NCI-H1930 (cell line): Measurements from ENCODE around the gene FCHO1.
A peak's percentile ranks its signal among the peaks of the same experiment; 100 is the strongest.
"Not testable (repeated sequence)": the region's sequence is repeated elsewhere in the genome, so short reads cannot be mapped to it uniquely, and the experiment has no call there.

ENCODE experiments used
- DNase-seq, 2 experiments: peaks; one replicate each; lab custom pipeline; 2025; lab: John Stamatoyannopoulos, UW

Gene FCHO1

DNA sequence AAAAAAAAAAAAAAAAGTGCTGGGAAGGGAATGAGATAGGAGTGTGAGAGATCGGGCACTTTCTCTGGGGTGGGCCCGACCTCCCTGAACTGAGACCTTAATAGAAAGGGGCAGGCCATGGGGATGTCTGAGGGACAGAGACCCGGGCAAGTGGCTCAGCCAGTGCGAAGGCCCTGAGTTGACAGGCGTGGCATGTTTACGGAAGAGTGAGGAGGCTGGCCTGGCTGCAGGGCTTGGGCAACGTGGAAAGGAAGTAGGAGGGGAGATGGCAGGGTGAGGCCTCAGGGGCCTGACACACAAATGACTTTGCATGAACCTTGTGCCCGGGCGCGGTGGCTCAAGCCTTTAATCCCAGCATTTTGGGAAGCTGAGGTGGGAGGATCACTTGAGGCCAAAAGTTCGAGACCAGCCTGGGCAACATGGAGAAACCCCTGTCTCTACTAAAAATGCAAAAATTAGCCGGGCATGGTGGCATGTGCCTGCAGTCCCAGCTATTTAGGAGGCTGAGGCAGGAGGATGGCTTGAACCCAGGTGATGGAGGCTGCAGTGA is 13.9 kb downstream of the FCHO1 start:
- no peak for DNase-seq

DNA sequence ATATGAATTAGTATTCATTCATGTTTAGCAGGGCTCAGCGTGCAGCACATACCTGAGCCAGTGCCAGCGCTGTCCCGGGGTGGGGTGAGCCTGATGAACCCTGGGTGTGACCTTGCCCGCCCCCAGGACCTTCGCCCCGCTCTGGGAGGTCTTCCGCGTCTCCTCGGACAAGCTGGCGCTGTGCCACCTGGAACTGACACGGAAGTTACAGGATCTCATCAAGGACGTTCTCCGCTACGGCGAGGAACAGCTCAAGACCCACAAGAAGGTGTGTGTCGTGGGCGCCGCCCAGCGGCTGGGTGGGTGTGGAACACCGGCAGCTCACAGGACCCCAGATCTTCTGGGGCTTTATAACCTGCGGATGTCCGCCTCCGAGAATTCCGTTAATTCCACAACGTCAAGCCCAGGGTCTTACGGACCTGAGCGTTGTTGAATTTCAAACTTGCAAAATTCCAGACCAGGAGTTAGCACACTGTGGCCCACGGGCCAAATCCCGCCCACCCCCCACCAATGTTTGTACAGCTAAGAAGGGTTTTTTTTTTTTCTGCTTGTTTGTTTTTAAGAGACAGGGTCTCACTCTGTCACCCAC is 15.4 kb downstream of the FCHO1 start:
- DNase-seq, result no peak

DNA sequence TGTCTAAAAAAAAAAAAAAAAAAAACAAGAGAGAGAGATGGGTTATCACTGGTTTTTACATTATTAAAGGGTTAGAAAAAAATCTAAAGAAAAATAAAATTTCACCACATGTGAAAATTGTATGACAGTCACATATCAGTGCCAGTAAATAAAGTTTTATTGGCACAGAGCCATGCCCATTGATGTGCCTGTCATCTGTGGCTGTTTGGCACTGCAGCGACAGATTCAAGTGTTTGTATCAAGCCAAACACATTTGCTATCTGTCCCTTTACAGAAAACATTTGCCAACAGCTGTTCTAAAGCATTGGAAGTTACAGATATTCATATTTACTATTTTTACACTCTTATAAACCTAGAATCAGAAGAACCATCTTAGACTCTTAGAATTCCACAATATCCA is 16.3 kb downstream of the FCHO1 start:
- DNase-seq, result no peak

DNA sequence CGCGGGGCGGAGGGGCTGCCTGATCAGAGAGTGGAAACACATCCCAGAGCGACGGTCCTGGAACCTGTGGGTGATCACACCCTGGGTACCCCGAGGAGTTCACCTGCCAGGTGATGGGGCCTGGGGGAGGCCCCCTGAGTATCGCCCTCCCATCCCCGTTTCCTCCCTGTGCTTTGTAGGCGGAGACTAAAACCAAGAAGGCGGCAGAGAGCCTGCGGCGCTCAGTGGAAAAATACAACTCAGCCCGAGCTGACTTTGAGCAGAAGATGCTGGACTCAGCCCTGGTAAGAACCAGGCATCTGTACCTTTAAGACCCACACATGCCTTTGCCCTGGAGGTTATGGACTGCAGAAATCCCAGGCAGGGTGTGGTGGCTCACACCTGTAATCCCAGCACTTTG is 19.3 kb downstream of the FCHO1 start:
- no peak for DNase-seq

DNA sequence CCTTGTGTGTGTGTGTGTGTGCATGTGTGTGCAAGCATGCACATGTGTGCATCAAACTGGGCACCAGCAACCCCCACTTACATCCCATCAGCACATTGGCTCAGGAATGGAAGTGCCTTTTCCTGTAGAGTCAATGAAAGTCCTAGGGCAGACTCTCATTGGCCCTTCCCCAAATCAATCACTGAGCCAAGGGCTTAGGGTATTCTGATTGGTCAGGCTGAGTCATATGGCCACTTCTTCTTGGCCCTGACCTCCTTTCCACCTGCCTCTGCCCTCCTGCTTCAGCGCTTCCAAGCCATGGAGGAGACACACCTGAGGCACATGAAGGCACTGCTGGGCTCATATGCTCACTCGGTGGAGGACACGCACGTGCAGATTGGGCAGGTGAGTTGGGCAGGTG is 20.9 kb downstream of the FCHO1 start:
- no peak for DNase-seq

DNA sequence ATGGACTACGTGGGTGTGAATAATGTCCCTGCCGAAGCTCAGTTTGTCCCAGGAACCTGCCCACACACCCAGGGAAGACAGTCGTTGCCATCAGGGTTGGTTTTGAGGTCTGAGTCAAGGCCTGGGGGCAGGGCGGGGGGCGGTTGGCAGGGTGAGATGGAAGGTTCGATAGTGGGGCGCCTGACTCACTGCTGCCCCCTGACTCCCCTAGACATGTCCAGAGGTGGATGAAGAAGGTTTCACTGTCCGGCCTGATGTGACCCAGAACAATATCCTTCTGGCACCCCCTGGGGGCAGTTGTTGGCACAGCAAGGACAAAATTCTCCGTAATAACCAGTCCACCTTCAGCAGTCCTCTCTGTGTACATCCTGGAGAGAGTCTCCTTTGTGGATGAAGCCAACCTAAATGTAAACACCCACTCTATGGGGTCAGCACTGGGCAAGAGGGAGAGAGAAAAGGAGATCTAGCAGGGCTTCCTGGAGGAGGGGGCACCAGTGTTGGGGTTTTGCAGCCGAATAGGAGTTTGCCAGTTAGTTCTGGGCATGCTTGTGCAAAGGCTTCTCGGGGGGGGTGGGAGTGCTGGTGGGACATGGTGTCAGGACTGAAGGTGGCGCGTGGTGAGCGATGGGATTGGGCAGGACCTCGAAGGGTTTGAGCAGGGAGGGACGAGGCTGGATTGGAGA is 24.1 kb downstream of the FCHO1 start:
- DNase-seq, result no peak

DNA sequence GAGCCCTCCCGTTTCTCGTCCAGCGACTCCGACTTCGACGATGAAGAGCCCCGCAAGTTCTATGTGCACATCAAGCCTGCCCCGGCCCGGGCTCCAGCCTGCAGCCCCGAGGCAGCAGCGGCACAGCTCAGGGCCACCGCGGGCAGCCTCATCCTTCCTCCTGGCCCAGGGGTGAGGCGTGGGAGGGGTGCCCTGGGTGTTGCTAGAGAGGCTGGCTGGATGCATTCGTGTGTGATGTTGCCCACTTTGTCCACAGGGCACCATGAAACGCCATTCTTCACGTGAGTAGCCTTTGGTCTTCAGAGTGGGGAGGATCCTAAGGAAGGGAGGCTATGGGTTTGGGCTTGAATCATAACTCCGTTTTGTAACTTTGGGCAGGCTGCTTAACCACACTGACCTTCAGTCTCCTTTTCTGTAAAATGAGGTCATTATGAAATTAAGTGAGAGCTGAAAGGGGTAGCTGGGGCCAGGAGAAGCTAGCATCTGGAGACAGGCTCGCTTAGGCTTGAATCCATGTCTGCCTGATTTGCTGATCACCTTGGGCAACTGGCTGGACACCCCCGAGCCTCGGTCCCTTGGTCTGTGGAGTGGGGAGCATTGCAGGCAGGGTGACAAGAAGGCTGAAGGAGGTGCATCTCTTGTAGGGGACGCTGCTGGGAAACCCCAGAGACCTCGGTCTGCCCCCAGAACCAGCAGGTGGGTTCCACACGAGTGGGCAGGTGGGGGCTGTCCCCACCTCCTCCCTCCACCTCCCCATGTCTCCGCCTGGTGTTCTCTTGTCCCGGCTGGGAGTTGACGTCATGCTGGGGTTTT is 24.9 kb downstream of the FCHO1 start:
- DNase-seq, result no peak

DNA sequence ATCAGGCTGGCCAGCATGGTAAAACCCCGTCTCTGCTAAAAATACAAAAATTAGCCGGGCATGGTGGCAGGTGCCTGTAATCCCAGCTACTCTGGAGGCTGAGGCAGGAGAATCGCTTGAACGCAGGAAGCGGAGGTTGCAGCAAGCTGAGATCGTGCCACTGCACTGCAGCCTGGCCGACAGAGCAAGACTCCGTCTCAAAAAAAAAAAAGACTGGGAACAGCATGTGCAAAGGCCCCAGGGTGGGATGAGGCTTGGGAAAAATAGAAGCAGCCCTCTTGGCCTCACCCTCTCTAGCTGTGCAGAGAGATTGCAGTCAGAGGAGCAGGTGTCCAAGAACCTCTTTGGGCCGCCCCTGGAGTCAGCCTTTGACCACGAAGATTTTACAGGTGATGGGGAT is 26.6 kb downstream of the FCHO1 start:
- DNase-seq, result not testable (repeated sequence)

DNA sequence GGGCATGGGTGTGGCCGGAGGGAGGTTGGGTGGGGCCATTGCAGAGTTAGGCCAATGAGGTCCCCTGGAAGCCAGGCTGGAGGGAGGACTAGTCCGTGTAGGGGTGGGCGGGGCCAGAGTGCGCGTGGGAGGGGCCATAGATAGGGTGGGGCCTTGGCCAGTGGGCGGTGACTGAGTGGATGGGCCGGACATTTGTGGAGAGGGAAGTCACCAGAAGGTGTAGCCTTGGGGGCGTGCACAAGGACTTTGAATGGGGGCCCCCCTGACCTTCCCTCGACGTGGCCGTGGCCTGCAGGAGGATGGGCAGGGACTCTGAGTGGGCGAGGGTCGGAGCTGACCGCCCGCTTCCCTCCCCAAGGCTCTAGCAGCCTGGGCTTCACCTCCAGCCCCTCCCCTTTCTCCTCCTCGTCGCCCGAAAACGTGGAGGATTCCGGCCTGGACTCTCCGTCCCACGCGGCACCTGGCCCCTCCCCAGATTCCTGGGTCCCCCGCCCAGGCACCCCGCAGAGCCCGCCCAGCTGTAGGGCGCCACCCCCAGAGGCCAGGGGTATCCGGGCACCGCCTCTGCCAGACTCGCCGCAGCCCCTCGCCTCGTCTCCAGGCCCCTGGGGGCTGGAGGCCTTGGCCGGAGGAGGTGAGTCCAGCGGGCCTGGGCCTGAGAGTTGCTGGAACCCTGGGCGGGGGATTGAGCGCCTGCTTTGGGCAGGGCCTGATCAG is 27.1 kb downstream of the FCHO1 start:
- DNase-seq, result no peak

DNA sequence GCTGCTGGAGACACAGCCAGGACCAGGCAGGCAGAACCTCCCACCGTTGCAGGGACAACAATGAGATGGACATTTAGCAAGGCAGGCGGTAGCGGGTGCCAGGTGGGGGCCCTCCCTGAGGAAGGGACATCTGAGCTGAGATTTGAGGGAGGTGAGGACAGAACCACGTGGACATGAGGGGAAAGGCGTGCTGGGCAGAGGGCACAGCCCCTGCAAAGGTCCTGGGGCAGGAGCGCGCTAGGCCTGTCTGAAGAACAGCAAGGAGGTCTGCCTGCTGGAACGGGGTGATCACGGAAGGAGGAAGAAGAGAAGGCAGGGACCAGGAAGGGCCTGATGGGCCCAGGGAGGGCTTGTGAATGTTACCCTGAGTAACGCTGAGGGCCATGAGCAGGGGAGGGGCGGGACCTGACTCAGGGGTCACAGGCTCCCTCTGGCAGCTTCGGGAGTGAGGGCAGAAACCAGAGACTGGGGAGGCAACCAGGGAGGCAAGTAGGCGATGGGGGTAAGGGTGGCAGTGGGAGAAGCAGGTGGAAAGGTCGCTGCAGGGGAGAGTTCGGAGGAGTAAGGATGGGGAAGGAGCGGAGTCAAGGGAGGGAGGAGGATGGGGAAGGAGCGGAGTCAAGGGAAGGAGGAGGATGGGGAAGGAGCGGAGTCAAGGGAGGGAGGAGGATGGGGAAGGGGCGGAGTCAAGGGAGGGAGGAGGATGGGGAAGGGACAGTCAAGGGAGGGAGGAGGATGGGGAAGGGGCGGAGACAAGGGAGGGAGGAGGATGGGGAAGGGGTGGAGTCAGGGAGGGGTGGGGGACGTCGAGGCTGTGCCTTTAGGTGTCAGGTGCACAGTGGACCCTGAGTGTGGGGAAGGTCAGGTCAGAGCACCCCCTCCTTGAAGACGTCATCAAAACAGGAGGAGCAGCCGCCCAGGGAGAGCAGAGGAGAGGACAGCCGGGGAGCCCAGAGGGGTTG is 28.0 kb downstream of the FCHO1 start:
- peak in 1 of 2 experiments; percentile 11 for DNase-seq

DNA sequence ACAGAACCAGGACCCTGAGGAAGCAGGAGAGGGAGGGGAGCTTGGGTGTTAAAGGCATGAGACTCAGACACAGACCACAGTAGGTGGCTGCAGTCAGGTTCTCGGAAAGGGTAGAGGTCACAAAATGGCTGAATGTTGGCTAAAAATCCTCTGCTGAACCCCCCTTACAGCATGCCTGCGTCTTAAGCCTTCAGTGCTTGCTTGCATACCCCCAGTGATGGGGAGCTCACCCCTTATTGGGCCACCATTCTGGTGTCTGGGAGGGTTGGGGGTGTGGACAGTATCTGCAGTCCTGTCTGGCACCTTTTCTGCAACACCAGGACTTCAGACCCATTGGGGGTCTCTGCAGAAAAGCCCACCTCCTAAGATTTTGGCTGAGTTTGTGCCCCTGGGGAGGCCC is 29.5 kb downstream of the FCHO1 start:
- no peak for DNase-seq

DNA sequence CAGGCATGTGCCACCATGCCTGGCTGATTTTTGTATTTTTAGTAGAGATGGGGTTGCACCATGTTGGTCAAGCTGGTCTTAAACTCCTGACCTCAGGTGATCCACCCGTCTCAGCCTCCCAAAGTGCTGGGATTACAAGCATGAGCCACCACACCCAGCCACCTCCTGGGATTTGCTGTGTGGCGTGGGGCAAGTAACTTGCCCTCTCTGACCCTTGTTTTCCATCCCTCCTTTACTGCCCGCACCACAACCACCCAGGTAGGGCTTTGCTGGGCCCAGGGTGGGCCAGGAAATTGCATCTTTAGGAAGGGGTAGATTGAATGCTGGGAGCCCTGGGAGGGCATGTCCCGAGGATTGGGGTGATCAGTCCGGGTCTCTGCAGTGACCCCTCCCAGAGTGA is 32.4 kb downstream of the FCHO1 start:
- DNase-seq, result not testable (repeated sequence)

DNA sequence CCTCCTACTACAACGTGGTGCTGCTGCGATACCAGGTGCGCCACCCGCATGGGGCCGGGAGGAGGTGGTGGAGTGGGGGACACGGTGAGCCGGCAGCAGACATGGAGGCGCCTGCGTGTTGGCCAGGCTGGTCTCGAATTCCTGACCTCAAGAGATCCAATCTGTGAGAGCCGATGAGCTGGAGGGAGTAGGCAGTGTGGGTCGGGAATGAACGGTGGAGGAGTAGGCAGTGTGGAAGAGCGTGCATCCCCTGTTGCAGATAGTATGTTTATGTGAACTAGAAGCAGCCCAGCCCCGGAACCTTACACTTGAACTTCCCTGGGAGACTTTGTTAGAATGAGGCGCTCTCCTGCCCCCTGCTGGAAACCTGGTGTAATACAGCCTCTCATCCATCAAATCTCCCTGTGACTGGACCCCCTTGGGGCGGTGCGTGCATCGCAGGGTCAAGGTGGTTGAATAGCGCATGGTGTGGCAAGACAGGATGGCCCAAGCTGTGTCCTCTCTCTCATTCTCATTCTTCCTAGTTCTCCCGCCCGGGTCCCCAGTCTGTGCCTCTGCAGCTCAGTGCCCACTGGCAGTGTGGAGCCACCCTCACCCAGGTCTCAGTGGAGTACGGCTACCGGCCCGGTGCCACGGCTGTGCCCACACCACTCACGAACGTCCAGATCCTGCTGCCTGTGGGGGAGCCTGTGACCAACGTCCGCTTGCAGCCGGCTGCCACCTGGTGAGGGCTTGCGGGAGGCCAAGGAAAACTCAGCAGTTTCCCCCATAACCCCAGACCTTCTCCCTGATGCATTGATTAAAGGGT is 33.1 kb downstream of the FCHO1 start:
- peak; percentile 32 to 34 for DNase-seq

DNA sequence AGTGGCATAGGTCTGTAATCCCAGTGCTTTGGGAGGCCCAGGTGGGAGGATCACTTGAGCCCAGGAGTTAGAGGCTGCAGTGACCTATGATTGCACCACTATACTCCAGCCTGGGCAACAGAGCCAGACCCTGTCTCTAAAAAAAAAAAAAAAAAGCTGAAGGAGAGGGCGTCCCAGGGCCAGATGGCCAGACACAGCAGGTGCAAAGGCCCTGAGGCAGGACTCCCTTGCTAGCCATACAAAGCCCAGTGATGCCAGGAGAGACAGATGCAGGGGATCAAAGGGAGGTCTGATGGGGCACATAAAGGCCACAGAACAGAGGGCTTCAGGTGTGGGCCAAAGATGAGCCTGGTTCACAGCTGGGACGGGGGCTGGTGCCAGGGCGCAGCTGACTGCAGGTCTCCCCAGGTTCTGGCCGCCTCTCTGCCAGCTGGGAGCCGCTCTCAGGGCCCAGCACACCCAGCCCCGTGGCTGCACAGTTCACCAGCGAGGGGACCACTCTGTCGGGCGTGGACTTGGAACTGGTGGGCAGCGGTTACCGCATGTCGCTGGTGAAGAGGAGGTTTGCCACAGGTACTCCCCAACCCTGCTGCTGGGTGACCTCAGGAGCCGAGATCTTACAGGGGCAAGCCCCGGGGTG is 36.1 kb downstream of the FCHO1 start:
- DNase-seq, result no peak

DNA sequence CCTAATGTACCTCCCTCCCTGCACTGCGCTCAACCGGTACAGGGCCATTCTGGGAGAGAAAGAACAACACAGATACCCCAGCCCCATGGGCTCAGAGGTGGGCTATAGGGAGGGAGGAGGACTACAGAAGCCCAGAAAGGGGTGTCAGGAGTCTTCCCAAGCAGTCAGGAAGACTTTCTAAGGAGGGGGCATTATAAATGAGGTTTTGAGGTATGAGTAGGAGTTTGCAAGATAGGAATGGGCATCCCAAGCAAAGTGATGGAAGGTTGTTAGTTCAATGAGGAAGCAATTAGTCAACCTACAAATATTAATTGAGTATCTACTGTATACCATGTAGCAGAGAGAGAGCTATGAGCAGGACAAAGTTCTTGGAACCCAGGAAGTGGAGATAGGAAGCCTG is 37.4 kb downstream of the FCHO1 start:
- DNase-seq, result no peak

DNA sequence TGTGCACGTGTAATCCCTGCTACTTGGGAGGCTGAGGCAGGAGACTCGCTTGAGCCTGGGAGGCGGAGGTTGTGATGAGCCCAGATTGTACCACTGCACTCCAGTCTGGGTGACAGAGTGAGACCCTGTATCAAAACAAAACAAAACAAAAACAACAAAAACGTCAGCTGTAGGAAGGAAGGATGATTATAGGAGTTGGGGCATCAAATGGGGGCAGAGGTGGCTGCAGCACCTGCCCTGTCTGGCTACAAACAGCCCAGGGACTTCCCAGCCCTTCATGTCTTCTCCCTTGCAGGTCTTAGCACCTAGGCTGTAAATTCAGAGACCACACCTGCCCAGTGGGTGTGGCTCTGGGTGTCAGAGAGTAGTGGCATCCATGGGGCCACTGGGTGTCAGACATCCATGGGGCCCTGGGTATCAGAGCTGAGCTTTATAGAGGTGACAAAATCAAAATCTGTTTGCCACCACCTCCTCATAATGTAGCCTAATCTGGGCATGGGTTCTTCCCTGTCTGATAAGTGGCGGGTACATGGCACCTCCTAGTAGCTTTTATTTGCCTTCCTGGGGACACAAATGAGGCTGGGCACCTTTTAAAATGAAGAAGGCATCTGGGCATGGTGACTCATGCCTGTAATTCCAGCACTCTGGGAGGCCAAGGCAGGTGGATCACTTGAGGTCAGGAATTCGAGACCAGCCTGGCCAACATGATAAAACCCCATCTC is 38.9 kb downstream of the FCHO1 start:
- no peak for DNase-seq

DNA sequence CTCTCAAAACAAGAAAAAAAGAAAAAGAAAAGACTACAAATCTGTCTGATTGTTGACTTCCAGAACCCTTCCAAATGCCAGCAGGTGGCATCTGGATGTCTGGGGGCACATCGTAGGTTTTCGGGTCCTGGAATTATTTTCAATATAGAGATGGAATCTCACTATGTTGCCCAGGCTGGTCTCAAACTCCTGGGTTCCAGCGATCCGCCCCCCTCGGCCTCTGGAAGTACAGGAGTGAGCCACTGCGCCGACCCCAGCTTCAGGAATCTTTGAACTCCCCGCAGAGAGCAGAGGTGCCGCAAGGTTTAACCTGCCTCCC is 43.1 kb downstream of the FCHO1 start:
- no peak for DNase-seq

DNA sequence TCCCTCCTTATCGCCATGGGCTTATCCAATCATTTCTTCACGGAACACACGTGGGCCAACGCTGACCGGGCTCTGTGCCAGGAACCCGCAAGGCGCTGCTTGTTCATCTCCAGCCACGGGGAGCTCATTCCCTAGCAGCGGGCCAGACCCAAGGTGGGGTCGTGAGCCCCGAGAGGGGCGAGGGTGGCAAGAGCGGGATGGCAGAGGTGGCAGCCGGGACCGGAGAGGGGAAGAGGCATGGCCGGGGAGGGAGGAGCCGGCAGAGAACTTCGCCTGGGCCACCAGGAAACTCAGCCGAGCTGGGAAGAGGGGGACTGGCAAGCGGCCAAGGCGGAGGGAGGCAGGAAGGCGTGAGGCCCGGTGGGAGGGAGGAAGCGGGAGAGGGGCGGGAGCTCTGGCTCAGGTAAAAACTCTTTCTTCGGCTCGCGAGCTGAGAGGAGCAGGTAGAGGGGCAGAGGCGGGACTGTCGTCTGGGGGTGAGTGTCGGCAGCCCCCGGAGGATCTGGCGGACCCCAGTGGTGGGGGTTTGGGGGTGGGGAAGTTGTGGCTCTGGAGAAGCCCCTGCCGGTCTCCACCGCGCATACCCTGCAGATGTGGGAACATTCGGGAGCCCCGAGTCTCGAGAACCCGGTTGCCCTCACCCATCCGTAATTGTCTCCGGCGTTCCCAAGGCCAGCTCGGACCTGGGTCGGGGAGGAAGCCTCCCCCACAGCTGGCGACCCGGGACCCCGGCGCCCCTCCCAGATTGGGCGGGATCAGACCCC is 43.6 kb downstream of the FCHO1 start, which contains the start of gene B3GNT3:
B3GNT3 (plus strand) TSS at position 408 of the 764 bp plus-strand sequence. CDS start 12,670 bp downstream, outside the sequence.
- DNase-seq, result no peak
